HEK293 (cell line): ENCODE data around the gene DDX17.

Experiments used
- CTCF ChIA-PET: fragments of 350-600 bp; formaldehyde crosslinking; extraction: SDS; loops from one replicate; lab custom pipeline; 2021; ENCODE audit warnings: antibody characterized with exemption; lab: Yijun Ruan, JAX
- POLR2A ChIA-PET: fragments of 300-600 bp; formaldehyde crosslinking; extraction: SDS; loops from one replicate; lab custom pipeline; 2020; ENCODE audit warnings: antibody characterized with exemption, inconsistent platforms; lab: Yijun Ruan, JAX
- H3K27ac ChIP-seq: fragments of 200-500 bp; sonication (Bioruptor generic); 2 replicates; pipeline ENCODE4 v1.5.1; 2014; ENCODE audit warnings: low read depth, low read length, control low read depth, inconsistent platforms; ENCODE audit errors: extremely low read depth
- H3K36me3 ChIP-seq, 2 experiments: fragments of 200-500 bp in 1 of 2; sonication (Bioruptor generic) in 1 of 2; 1 replicate in 1 of 2; 2 replicates in 1 of 2; pipeline ENCODE4 v1.5.1; 2014 to 2017; ENCODE audit warnings: inconsistent platforms in 2 of 2, low read length in 2 of 2; ENCODE audit not compliant: control insufficient read depth in 2 of 2, insufficient read depth in 1 of 2
- H3K4me1 ChIP-seq: fragments of 200-500 bp; sonication (Bioruptor generic); 2 replicates; pipeline ENCODE4 v1.5.1; 2014; ENCODE audit warnings: mild to moderate bottlenecking, low read length, inconsistent platforms; ENCODE audit not compliant: control insufficient read depth, insufficient read depth
- H3K4me3 ChIP-seq: 2 replicates; pipeline ENCODE4 v1.5.1; 2011; ENCODE audit warnings: low read depth, mild to moderate bottlenecking, control low read depth, low read length, moderate library complexity
- H3K9me3 ChIP-seq: fragments of 200-500 bp; sonication (Bioruptor generic); 2 replicates; pipeline ENCODE4 v1.5.1; 2014; ENCODE audit warnings: low read depth, low read length, inconsistent platforms; ENCODE audit not compliant: control insufficient read depth, insufficient read depth
- BCL11A ChIP-seq: fragments of 450-650 bp; formaldehyde crosslinking; IDR thresholded peaks from 2 replicates; pipeline ENCODE4 v1.5.1; 2016; ENCODE audit warnings: low read depth, missing biosample characterization, missing genetic modification characterization
- EGR2 ChIP-seq: fragments of 450-650 bp; formaldehyde crosslinking; IDR thresholded peaks from 2 replicates; pipeline ENCODE4 v1.5.1; 2016; ENCODE audit warnings: low read depth, missing biosample characterization, missing genetic modification characterization
- FEZF1 ChIP-seq: fragments of 450-650 bp; formaldehyde crosslinking; IDR thresholded peaks from 2 replicates; pipeline ENCODE4 v1.5.1; 2016; ENCODE audit warnings: missing biosample characterization, missing genetic modification characterization
- GLIS1 ChIP-seq: fragments of 450-650 bp; formaldehyde crosslinking; IDR thresholded peaks from 2 replicates; pipeline ENCODE4 v1.5.1; 2016; ENCODE audit warnings: missing biosample characterization, missing genetic modification characterization
- MEIS1 ChIP-seq: sonication (generic); formaldehyde crosslinking; IDR thresholded peaks from 2 replicates; pipeline ENCODE4 v1.8.1; 2022; ENCODE audit warnings: missing genetic modification reagents, mild to moderate bottlenecking, borderline replicate concordance
- SP2 ChIP-seq: fragments of 450-650 bp; formaldehyde crosslinking; IDR thresholded peaks from 2 replicates; pipeline ENCODE4 v1.5.1; 2016; ENCODE audit warnings: missing biosample characterization, missing genetic modification characterization
- TCF7L2 ChIP-seq: IDR thresholded peaks from 2 replicates; pipeline ENCODE4 v1.6.1; 2011; ENCODE audit warnings: low read depth, mild to moderate bottlenecking, inconsistent platforms, low read length, moderate library complexity, borderline replicate concordance
- ZBTB17 ChIP-seq: fragments of 450-650 bp; formaldehyde crosslinking; IDR thresholded peaks from 2 replicates; pipeline ENCODE4 v1.5.1; 2016; ENCODE audit warnings: missing biosample characterization, missing genetic modification characterization
- ZFHX2 ChIP-seq: fragments of 450-650 bp; formaldehyde crosslinking; conservative IDR thresholded peaks from 2 replicates; pipeline ENCODE4 v1.5.1; 2016; ENCODE audit warnings: missing biosample characterization, missing genetic modification characterization
- ZIC2 ChIP-seq: fragments of 450-650 bp; formaldehyde crosslinking; IDR thresholded peaks from 2 replicates; pipeline ENCODE4 v1.5.1; 2016; ENCODE audit warnings: missing biosample characterization, missing genetic modification characterization
- ZNF114 ChIP-seq: fragments of 450-650 bp; formaldehyde crosslinking; IDR thresholded peaks from 2 replicates; pipeline ENCODE4 v1.5.0; 2017; ENCODE audit warnings: missing biosample characterization, missing genetic modification characterization
- ZNF133 ChIP-seq: fragments of 450-650 bp; formaldehyde crosslinking; IDR thresholded peaks from 2 replicates; pipeline ENCODE4 v1.5.1; 2016; ENCODE audit warnings: missing biosample characterization, missing genetic modification characterization
- ZNF138 ChIP-seq: fragments of 450-650 bp; formaldehyde crosslinking; IDR thresholded peaks from 2 replicates; pipeline ENCODE4 v1.5.1; 2016; ENCODE audit warnings: missing biosample characterization, missing genetic modification characterization, borderline replicate concordance
- ZNF155 ChIP-seq: fragments of 450-650 bp; formaldehyde crosslinking; IDR thresholded peaks from 2 replicates; pipeline ENCODE4 v1.5.1; 2016; ENCODE audit warnings: missing biosample characterization, missing genetic modification characterization
- ZNF2 ChIP-seq: fragments of 450-650 bp; formaldehyde crosslinking; IDR thresholded peaks from 2 replicates; pipeline ENCODE4 v1.5.1; 2016; ENCODE audit warnings: missing biosample characterization, missing genetic modification characterization
- ZNF248 ChIP-seq: fragments of 450-650 bp; formaldehyde crosslinking; IDR thresholded peaks from 2 replicates; pipeline ENCODE4 v1.5.1; 2017; ENCODE audit warnings: missing biosample characterization, missing genetic modification characterization
- ZNF529 ChIP-seq: fragments of 450-650 bp; formaldehyde crosslinking; IDR thresholded peaks from 2 replicates; pipeline ENCODE4 v1.5.1; 2017; ENCODE audit warnings: missing genetic modification characterization, missing biosample characterization; ENCODE audit not compliant: insufficient replicate concordance
- ZNF544 ChIP-seq: fragments of 450-650 bp; formaldehyde crosslinking; IDR thresholded peaks from 2 replicates; pipeline ENCODE4 v1.5.0; 2017; ENCODE audit warnings: missing biosample characterization, missing genetic modification characterization
- ZNF548 ChIP-seq: fragments of 450-650 bp; formaldehyde crosslinking; IDR thresholded peaks from 2 replicates; pipeline ENCODE4 v1.5.1; 2016; ENCODE audit warnings: missing biosample characterization, missing genetic modification characterization
- ZNF561 ChIP-seq: fragments of 450-650 bp; IDR thresholded peaks from 2 replicates; pipeline ENCODE4 v1.5.1; 2018; ENCODE audit warnings: missing biosample characterization, missing genetic modification characterization, borderline replicate concordance
- ZNF580 ChIP-seq: fragments of 450-650 bp; formaldehyde crosslinking; IDR thresholded peaks from 2 replicates; pipeline ENCODE4 v1.5.1; 2016; ENCODE audit warnings: missing biosample characterization, missing genetic modification characterization
- ZNF585B ChIP-seq: fragments of 450-650 bp; formaldehyde crosslinking; IDR thresholded peaks from 2 replicates; pipeline ENCODE4 v1.5.1; 2016; ENCODE audit warnings: missing biosample characterization, missing genetic modification characterization
- ZNF664 ChIP-seq: fragments of 450-650 bp; formaldehyde crosslinking; IDR thresholded peaks from 2 replicates; pipeline ENCODE4 v1.5.1; 2016; ENCODE audit warnings: missing biosample characterization, missing genetic modification characterization
- TF ChIP-seq, protein P1 (sequence below): fragments of 450-650 bp; formaldehyde crosslinking; IDR thresholded peaks from 2 replicates; pipeline ENCODE4 v1.5.1; 2016; ENCODE audit warnings: missing biosample characterization, missing genetic modification characterization
- TF ChIP-seq, protein P2 (sequence below): fragments of 450-650 bp; formaldehyde crosslinking; IDR thresholded peaks from 2 replicates; pipeline ENCODE4 v1.5.1; 2016; ENCODE audit warnings: missing biosample characterization, missing genetic modification characterization
- TF ChIP-seq, protein P3 (sequence below): fragments of 450-650 bp; formaldehyde crosslinking; IDR thresholded peaks from 2 replicates; pipeline ENCODE4 v1.5.1; 2017; ENCODE audit warnings: missing biosample characterization, mild to moderate bottlenecking, missing genetic modification characterization, moderate library complexity

Gene DDX17

GRCh38 chr22:38479096-38479837, 26.8 kb downstream of the DDX17 start:
- Histone ChIP-seq H3K4me3 (no peak overlapping the region), H3K27ac (no peak overlapping the region; the same call in 1 of the 2 replicates), H3K36me3 (peaks cover 33 to 46% of the 10 kb centered on the region in 2 experiments), H3K4me1 (no peaks in the 10 kb centered on the region), H3K9me3 (no peaks in the 10 kb centered on the region)
- CTCF ChIA-PET = interaction anchor here (0.7 kb wide), 1 partner anchor 44 kb away, joined by 5 read pairs; no protein-coding TSS in a partner anchor
- POLR2A ChIA-PET = no interaction called here
- TF ChIP-seq FEZF1 (tag by site-specific recombination) (peak; percentile 28; the same call in 1 of the 2 replicates), ZIC2 (tag by site-specific recombination) (no peak), TCF7L2 (no peak), ZBTB17 (tag by site-specific recombination) (no peak), GLIS1 (tag by site-specific recombination) (peak; percentile 21; the same call in 1 of the 2 replicates)
- TF ChIP-seq, protein P1, sequence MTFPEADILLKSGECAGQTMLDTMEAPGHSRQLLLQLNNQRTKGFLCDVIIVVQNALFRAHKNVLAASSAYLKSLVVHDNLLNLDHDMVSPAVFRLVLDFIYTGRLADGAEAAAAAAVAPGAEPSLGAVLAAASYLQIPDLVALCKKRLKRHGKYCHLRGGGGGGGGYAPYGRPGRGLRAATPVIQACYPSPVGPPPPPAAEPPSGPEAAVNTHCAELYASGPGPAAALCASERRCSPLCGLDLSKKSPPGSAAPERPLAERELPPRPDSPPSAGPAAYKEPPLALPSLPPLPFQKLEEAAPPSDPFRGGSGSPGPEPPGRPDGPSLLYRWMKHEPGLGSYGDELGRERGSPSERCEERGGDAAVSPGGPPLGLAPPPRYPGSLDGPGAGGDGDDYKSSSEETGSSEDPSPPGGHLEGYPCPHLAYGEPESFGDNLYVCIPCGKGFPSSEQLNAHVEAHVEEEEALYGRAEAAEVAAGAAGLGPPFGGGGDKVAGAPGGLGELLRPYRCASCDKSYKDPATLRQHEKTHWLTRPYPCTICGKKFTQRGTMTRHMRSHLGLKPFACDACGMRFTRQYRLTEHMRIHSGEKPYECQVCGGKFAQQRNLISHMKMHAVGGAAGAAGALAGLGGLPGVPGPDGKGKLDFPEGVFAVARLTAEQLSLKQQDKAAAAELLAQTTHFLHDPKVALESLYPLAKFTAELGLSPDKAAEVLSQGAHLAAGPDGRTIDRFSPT = no peak

- POLR2A ChIA-PET = interaction anchor here (1.1 kb wide), 1 partner anchor 61 kb away, joined by 3 read pairs; no protein-coding TSS in a partner anchor
- no peak for TF ChIP-seq ZNF248 (tag by site-specific recombination)
- no peak for TF ChIP-seq SP2 (tag by site-specific recombination)
- no peak for TF ChIP-seq ZNF544
- TF ChIP-seq ZNF548 (tag by site-specific recombination) = no peak
- no peak for TF ChIP-seq ZNF585B (tag by site-specific recombination)
- TF ChIP-seq, protein P2, sequence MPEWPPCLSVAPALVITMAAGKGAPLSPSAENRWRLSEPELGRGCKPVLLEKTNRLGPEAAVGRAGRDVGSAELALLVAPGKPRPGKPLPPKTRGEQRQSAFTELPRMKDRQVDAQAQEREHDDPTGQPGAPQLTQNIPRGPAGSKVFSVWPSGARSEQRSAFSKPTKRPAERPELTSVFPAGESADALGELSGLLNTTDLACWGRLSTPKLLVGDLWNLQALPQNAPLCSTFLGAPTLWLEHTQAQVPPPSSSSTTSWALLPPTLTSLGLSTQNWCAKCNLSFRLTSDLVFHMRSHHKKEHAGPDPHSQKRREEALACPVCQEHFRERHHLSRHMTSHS (tag by site-specific recombination) = no peak
- no peak for TF ChIP-seq ZNF529 (tag by site-specific recombination)
- TF ChIP-seq, protein P3, sequence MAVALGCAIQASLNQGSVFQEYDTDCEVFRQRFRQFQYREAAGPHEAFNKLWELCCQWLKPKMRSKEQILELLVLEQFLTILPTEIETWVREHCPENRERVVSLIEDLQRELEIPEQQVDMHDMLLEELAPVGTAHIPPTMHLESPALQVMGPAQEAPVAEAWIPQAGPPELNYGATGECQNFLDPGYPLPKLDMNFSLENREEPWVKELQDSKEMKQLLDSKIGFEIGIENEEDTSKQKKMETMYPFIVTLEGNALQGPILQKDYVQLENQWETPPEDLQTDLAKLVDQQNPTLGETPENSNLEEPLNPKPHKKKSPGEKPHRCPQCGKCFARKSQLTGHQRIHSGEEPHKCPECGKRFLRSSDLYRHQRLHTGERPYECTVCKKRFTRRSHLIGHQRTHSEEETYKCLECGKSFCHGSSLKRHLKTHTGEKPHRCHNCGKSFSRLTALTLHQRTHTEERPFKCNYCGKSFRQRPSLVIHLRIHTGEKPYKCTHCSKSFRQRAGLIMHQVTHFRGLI = no peak
- no peak for TF ChIP-seq ZNF138 (tag by site-specific recombination)
- TF ChIP-seq, all 188 proteins: peak for 0
- Histone ChIP-seq H3K4me3 (no peak overlapping the region), H3K27ac (no peak overlapping the region), H3K9me3 (no peaks in the 10 kb centered on the region), H3K4me1 (no peaks in the 10 kb centered on the region), H3K36me3 (peaks cover 18 to 29% of the 10 kb centered on the region in 2 experiments)
- CTCF ChIA-PET = interaction anchor here (0.6 kb wide), 1 partner anchor 13 kb away, joined by 3 read pairs; no protein-coding TSS in a partner anchor
Measured at GRCh38 chr22:38477585-38477984, 28.5 kb downstream of the DDX17 start.

DNA sequence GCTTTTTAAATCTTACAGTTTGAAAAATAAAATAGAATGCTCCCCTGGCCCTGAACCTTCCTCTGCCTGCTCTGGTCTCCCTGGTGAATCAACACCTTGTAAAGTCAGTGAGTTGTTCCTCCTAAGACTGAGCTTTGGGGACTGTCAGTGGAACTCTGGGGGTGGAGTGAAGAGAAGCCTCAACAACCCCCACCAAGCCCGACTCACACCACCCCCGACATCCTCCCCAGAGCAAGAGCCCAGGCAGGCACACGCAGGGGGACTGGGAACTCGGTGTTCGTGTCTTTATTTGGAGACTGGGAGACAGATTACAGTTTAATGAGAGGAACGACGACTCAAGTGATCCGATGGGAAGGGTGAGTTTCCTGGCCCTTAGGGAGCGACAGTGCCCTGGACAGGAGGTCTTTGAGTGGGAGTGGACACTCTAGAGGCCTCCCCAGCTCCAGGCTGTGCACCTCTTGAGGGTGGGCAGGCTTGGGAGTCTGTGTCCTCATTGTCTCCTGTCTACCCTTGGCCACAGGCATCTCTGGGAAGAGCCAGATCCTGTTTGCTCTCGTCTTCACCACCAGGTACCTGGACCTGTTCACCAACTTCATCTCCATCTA, 32.0 kb downstream of the DDX17 start:
- no peaks in the 10 kb centered on the region for H3K9me3 ChIP-seq
- POLR2A ChIA-PET = interaction anchor here (1.3 kb wide), 1 partner anchor 9 kb away, joined by 4 read pairs; no protein-coding TSS in a partner anchor
- no peak for TF ChIP-seq ZNF580 (tag by site-specific recombination)
- no peak for TF ChIP-seq ZNF155
- no peak for TF ChIP-seq ZNF133 (tag by site-specific recombination)
- TF ChIP-seq BCL11A (tag by site-specific recombination) = no peak
- no peak for TF ChIP-seq MEIS1 (CRISPR knock-in tag)
- TF ChIP-seq EGR2 (tag by site-specific recombination) = peak; percentile 40; the same call in 1 of the 2 replicates
- TF ChIP-seq ZNF664 (tag by site-specific recombination) = no peak
- no peak for TF ChIP-seq ZNF2 (tag by site-specific recombination)
- 0 out of 2 replicates have a peak, but pooled peaks have one; percentile 42 for TF ChIP-seq ZBTB17 (tag by site-specific recombination)
- no peak for TF ChIP-seq ZNF561 (tag by site-specific recombination)
- no peak for TF ChIP-seq ZNF114 (tag by site-specific recombination)
- TF ChIP-seq ZFHX2 (tag by site-specific recombination) = peak; percentile 37
- no peak overlapping the region for H3K4me3 ChIP-seq
- H3K27ac ChIP-seq = no peak overlapping the region
- CTCF ChIA-PET = interaction anchor here (0.6 to 1.1 kb wide), 2 partner anchors 11 to 360 kb away, joined by 3 to 4 read pairs; no protein-coding TSS in a partner anchor
- no peaks in the 10 kb centered on the region for H3K4me1 ChIP-seq
- peaks cover 0 to 4% of the 10 kb centered on the region in 2 experiments; a peak in 2 of 3 replicates for H3K36me3 ChIP-seq
